Smooth muscle cell (in vitro differentiated cells): Measurements from ENCODE around the gene MBLAC1. TPM values are rescaled to one million over a fixed set of nuclear protein-coding genes. Genes with fewer than 3 reads are reported as not detected.

Experiments
- DNase-seq: peaks from one replicate; lab custom pipeline; 2025; ENCODE audit not compliant: unreplicated experiment; lab: John Stamatoyannopoulos, UW
- H2AFZ ChIP-seq: fragments of 200-600 bp; sonication (generic); 2 replicates; pipeline ENCODE4 v1.6.0; 2016; ENCODE audit warnings: antibody characterized with exemption, low read depth, mild to moderate bottlenecking
- H3F3A ChIP-seq: fragments of 200-600 bp; sonication (generic); 2 replicates; pipeline ENCODE4 v1.6.0; 2017; ENCODE audit warnings: antibody characterized with exemption, low read depth
- H3K27ac ChIP-seq: fragments of 200-600 bp; sonication (generic); 2 replicates; pipeline ENCODE4 v1.5.1; 2016; ENCODE audit warnings: low read depth, mild to moderate bottlenecking
- H3K27me3 ChIP-seq: fragments of 200-600 bp; sonication (generic); 2 replicates; pipeline ENCODE4 v1.6.1; 2016; ENCODE audit warnings: low read depth, mild to moderate bottlenecking
- H3K36me3 ChIP-seq: fragments of 200-600 bp; sonication (generic); 2 replicates; pipeline ENCODE4 v1.5.1; 2016; ENCODE audit warnings: low read depth
- H3K4me1 ChIP-seq: fragments of 200-600 bp; sonication (generic); 2 replicates; pipeline ENCODE4 v1.5.1; 2016; ENCODE audit warnings: low read depth
- H3K4me2 ChIP-seq: fragments of 200-600 bp; sonication (generic); 2 replicates; pipeline ENCODE4 v1.6.0; 2016; ENCODE audit warnings: mild to moderate bottlenecking
- H3K4me3 ChIP-seq: fragments of 200-600 bp; sonication (generic); 2 replicates; pipeline ENCODE4 v1.5.1; 2016; ENCODE audit warnings: mild to moderate bottlenecking
- H3K79me2 ChIP-seq: fragments of 200-600 bp; sonication (generic); 2 replicates; pipeline ENCODE4 v1.6.0; 2016; ENCODE audit warnings: low read depth, mild to moderate bottlenecking
- H3K9ac ChIP-seq: fragments of 200-600 bp; sonication (generic); 2 replicates; pipeline ENCODE4 v1.6.0; 2016; ENCODE audit warnings: low read depth
- H3K9me3 ChIP-seq: fragments of 200-600 bp; sonication (generic); replicated peaks from 2 replicates; pipeline ENCODE4 v1.5.1; 2016; ENCODE audit warnings: low read depth
- H4K20me1 ChIP-seq: fragments of 200-600 bp; sonication (generic); 2 replicates; pipeline ENCODE4 v1.6.0; 2016; ENCODE audit warnings: low read depth
- WGBS: methylation state at CpG from one replicate; pipeline ENCODE4 v1.1.7; 2016; ENCODE audit warnings: low lambda C conversion rate; 5-methylcytosine and 5-hydroxymethylcytosine counted together
- polyA plus RNA-seq: library from polyadenylated mRNA; unstranded; fragments of >200 nt; fragmentation: Nextera tagmentation; extraction: Ambion mirVana; gene quantifications from 2 replicates; pipeline ENCODE4 v1.2.1, GENCODE V29; 2016
- total RNA-seq: library from RNA; depleted of rRNA; stranded (reverse); fragments of >200 nt; gene quantifications from 2 replicates; pipeline ENCODE4 v1.2.3, GENCODE V29; 2014
- TF ChIP-seq, protein P1 (sequence below): fragments of 200-600 bp; sonication (generic); IDR thresholded peaks from 2 replicates; pipeline ENCODE4 v1.5.1; 2017; ENCODE audit warnings: borderline replicate concordance, mild to moderate bottlenecking, antibody characterized with exemption; ENCODE audit not compliant: insufficient read depth, poor library complexity, severe bottlenecking

The MBLAC1 gene
- total and polyA plus RNA-seq, 2 experiments from 2014 or later: 0.76 to 2.3 TPM

DNA sequence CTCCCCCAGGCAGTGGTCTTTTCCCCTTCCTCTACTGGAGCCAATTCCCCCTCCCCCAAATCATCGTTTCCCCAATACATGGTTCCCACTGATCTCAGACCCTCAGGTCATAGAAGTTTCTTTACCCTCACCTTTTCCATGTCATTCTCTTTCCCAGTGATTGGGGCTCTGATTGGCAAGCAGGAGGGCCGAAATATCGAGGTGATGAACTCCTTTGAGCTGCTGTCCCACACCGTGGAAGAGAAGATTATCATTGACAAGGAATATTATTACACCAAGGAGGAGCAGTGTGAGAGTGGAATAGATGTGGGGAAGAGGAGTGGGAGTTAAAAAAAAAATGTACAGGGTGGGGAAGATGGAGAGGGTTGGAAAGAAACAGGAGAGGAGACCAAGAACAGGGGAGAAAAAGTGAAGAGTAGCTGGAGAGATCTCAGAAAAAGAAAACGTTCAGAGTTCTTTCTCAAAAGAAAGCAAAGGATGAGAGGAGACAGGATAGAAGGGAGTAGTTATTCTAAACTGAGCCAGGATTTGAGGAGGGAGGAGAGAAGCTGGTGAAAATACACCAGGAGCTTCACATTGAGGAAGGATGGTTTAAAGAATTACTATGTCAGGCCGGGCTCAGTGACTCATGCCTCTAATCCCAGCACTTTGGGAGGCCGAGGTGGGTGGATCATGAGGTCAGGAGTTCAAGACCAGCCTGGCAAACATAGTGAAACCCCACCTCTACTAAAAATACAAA is 37.1 kb upstream of the MBLAC1 start:
- Histone ChIP-seq H3K4me1 (peaks cover 9% of the 10 kb centered on the region), H3K9ac (peak overlapping the region; percentile 74), H3K27me3 (no peaks in the 10 kb centered on the region), H3F3A (peaks cover 66% of the 10 kb centered on the region), H3K4me3 (peak overlapping the region; percentile 72), H3K27ac (peak overlapping the region; percentile 91), H3K79me2 (peaks cover 3% of the 10 kb centered on the region), H3K4me2 (peak overlapping the region; percentile 88), H4K20me1 (no peaks in the 10 kb centered on the region), H3K36me3 (no peaks in the 10 kb centered on the region), H3K9me3 (no peaks in the 10 kb centered on the region), H2AFZ (peak overlapping the region; percentile 71)
- DNase-seq: no peak
- TF ChIP-seq, protein P1, sequence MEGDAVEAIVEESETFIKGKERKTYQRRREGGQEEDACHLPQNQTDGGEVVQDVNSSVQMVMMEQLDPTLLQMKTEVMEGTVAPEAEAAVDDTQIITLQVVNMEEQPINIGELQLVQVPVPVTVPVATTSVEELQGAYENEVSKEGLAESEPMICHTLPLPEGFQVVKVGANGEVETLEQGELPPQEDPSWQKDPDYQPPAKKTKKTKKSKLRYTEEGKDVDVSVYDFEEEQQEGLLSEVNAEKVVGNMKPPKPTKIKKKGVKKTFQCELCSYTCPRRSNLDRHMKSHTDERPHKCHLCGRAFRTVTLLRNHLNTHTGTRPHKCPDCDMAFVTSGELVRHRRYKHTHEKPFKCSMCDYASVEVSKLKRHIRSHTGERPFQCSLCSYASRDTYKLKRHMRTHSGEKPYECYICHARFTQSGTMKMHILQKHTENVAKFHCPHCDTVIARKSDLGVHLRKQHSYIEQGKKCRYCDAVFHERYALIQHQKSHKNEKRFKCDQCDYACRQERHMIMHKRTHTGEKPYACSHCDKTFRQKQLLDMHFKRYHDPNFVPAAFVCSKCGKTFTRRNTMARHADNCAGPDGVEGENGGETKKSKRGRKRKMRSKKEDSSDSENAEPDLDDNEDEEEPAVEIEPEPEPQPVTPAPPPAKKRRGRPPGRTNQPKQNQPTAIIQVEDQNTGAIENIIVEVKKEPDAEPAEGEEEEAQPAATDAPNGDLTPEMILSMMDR: no peak
- WGBS: 35% methylated on average over 7 of the region's 7 CpGs

DNA sequence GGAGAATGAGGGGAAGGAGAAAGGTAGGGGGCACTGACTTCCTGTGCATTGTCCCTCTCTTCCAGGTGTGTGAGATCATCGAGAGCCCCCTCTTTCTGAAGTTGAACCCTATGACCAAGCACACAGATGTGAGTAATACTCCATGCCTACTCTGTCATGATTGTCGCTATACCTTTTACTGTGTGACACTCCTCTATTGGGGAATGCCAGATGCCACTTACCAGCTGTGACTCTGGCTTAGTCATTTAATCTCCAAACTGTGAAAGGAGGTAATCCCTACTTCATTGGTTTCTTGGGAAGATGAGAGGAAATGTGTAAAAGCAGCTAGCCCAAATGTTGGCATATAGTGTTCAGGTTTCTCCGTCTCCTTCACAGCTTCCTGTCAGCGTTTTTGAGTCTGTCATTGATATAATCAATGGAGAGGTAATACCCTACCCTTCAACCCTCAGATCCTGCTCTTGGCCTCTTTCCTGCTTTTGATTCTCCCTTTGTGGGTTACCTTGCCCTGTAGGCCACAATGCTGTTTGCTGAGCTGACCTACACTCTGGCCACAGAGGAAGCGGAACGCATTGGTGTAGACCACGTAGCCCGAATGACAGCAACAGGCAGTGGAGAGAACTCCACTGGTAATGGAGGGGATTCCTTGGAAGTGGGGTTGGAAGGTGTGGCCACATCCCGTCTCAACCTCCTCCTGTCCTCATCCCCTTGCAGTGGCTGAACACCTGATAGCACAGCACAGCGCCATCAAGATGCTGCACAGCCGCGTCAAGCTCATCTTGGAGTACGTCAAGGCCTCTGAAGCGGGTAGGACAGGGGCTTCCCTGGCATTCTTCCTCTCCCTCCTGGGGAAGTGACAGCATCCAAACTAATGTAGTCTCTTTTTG is 36.0 kb upstream of the MBLAC1 start:
- Histone ChIP-seq H3K36me3 (no peaks in the 10 kb centered on the region), H2AFZ (no peak overlapping the region), H3K27me3 (no peaks in the 10 kb centered on the region), H3K79me2 (peaks cover 3% of the 10 kb centered on the region), H3F3A (peaks cover 56% of the 10 kb centered on the region), H3K4me2 (no peak overlapping the region), H3K9ac (no peak overlapping the region), H3K4me3 (no peak overlapping the region), H3K27ac (peak overlapping the region; percentile 91), H4K20me1 (no peaks in the 10 kb centered on the region), H3K9me3 (no peaks in the 10 kb centered on the region), H3K4me1 (peaks cover 9% of the 10 kb centered on the region)
- TF ChIP-seq, protein P1: no peak
- 93% methylated on average over 14 of the region's 14 CpGs for WGBS
- no peak for DNase-seq

DNA sequence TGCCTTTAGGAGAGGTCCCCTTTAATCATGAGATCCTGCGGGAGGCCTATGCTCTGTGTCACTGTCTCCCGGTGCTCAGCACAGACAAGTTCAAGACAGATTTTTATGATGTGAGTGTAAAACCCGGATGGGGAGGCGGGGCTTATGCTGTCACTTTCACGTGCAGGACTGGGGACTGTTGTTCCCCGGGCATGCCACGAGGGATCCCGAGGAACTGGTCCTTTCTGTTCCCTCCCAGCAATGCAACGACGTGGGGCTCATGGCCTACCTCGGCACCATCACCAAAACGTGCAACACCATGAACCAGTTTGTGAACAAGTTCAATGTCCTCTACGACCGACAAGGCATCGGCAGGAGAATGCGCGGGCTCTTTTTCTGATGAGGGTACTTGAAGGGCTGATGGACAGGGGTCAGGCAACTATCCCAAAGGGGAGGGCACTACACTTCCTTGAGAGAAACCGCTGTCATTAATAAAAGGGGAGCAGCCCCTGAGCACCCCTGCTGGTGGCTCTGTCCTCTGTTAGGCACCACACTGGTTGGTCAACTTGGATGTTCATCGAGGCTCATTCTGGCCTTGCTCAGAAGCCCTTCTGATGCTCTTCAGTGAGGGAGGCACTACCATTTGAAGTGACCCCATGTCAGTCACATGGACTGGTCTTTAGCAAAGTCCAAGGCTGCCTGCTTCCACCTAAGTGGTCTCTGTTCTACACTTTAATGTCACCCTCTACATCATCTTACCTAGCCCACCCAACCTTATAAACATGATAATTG is 35.2 kb upstream of the MBLAC1 start:
- WGBS: 69% methylated on average over 19 of the region's 19 CpGs
- Histone ChIP-seq H3K36me3 (no peaks in the 10 kb centered on the region), H3K4me1 (peaks cover 9% of the 10 kb centered on the region), H3K27ac (peak overlapping the region; percentile 91), H3K4me2 (no peak overlapping the region), H3K27me3 (no peaks in the 10 kb centered on the region), H4K20me1 (no peaks in the 10 kb centered on the region), H3K9ac (no peak overlapping the region), H3K4me3 (no peak overlapping the region), H2AFZ (no peak overlapping the region), H3K79me2 (peaks cover 3% of the 10 kb centered on the region), H3F3A (peaks cover 53% of the 10 kb centered on the region), H3K9me3 (no peaks in the 10 kb centered on the region)
- TF ChIP-seq, protein P1: no peak
- DNase-seq: no peak
